ENCODE measurements around the gene TNS4. TPM values are rescaled to one million over a fixed set of nuclear protein-coding genes. Genes with fewer than 3 reads are reported as not detected.

TNS4 gene
- polyA plus RNA-seq, 1 donor from 2014 or later: not detected

GRCh38 chr17:40445751-40446468 is 55.5 kb downstream of the TNS4 start:
- peaks cover 6% of the 10 kb centered on the region for H3K27me3 Mint-ChIP-seq
- no peaks in the 10 kb centered on the region for H3K36me3 Mint-ChIP-seq
- H3K27ac Mint-ChIP-seq: no peak overlapping the region
- H3K4me3 Mint-ChIP-seq: peak overlapping the region in 1 of 4 donors; percentile 71
- peaks cover 6 to 15% (median 13%) of the 10 kb centered on the region in 3 donors for H3K4me1 Mint-ChIP-seq
- no peaks in the 10 kb centered on the region for H3K9me3 Mint-ChIP-seq

GRCh38 chr17:40443988-40444899 is 57.2 kb downstream of the TNS4 start:
- H3K4me1 Mint-ChIP-seq: peaks cover 6 to 15% (median 13%) of the 10 kb centered on the region in 3 donors
- H3K27ac Mint-ChIP-seq: peak overlapping the region; percentile 53 to 88 (median 88)

GRCh38 chr17:40443196-40443987 is 58.0 kb downstream of the TNS4 start, which contains the start of gene IGFBP4:
TSS of gene IGFBP4 (plus strand) at chr17:40443450. CDS start at chr17:40443736, 286 bp downstream.
- peaks cover 6% of the 10 kb centered on the region for H3K27me3 Mint-ChIP-seq
- no peaks in the 10 kb centered on the region for H3K9me3 Mint-ChIP-seq
- peaks cover 6 to 15% (median 13%) of the 10 kb centered on the region in 3 donors for H3K4me1 Mint-ChIP-seq
- no peaks in the 10 kb centered on the region for H3K36me3 Mint-ChIP-seq
- H3K4me3 Mint-ChIP-seq: peak within 1 kb of the TSS; percentile 70 to 85 (median 77)
- H3K27ac Mint-ChIP-seq: peak within 1 kb of the TSS in 2 of 3 donors; percentile 53 to 88

More at GRCh38 chr17:40443988-40444899, 57.2 kb downstream of the TNS4 start:
- no peaks in the 10 kb centered on the region for H3K9me3 Mint-ChIP-seq
- no peaks in the 10 kb centered on the region for H3K36me3 Mint-ChIP-seq
- peak overlapping the region; percentile 69 to 85 (median 77) for H3K4me3 Mint-ChIP-seq
- H3K27me3 Mint-ChIP-seq: peaks cover 6% of the 10 kb centered on the region

- Mint-ChIP-seq H3K27ac (no peak overlapping the region), H3K36me3 (no peaks in the 10 kb centered on the region), H3K4me3 (peak overlapping the region; percentile 54 to 78 (median 66)), H3K27me3 (peaks cover 3% of the 10 kb centered on the region), H3K9me3 (no peaks in the 10 kb centered on the region), H3K4me1 (peaks cover 6 to 15% (median 13%) of the 10 kb centered on the region in 3 donors)
Observed at GRCh38 chr17:40442392-40443195, 58.8 kb downstream of the TNS4 start.

GRCh38 chr17:40440166-40440565 is 61.3 kb downstream of the TNS4 start:
- peaks cover 5 to 12% (median 9%) of the 10 kb centered on the region in 3 donors for H3K4me1 Mint-ChIP-seq
- H3K4me3 Mint-ChIP-seq: peak overlapping the region in 1 of 4 donors; percentile 43
- H3K36me3 Mint-ChIP-seq: no peaks in the 10 kb centered on the region
- H3K27me3 Mint-ChIP-seq: peaks cover 2% of the 10 kb centered on the region
- H3K9me3 Mint-ChIP-seq: no peaks in the 10 kb centered on the region
- H3K27ac Mint-ChIP-seq: peak overlapping the region in 1 of 3 donors; percentile 64

GRCh38 chr17:40437095-40437732 is 64.2 kb downstream of the TNS4 start:
- Mint-ChIP-seq H3K9me3 (no peaks in the 10 kb centered on the region), H3K4me1 (peaks cover 0 to 2% (median 0%) of the 10 kb centered on the region in 3 donors), H3K4me3 (no peak overlapping the region), H3K36me3 (no peaks in the 10 kb centered on the region), H3K27ac (no peak overlapping the region), H3K27me3 (no peaks in the 10 kb centered on the region)

- Mint-ChIP-seq H3K4me1 (peaks cover 0 to 2% (median 0%) of the 10 kb centered on the region in 3 donors), H3K4me3 (no peak overlapping the region), H3K36me3 (no peaks in the 10 kb centered on the region), H3K9me3 (no peaks in the 10 kb centered on the region), H3K27ac (no peak overlapping the region), H3K27me3 (no peaks in the 10 kb centered on the region)
Observed at GRCh38 chr17:40436636-40437035, 64.8 kb downstream of the TNS4 start.

GRCh38 chr17:40433551-40434415 is 67.6 kb downstream of the TNS4 start:
- no peak overlapping the region for H3K27ac Mint-ChIP-seq
- H3K27me3 Mint-ChIP-seq: peaks cover 2% of the 10 kb centered on the region
- H3K36me3 Mint-ChIP-seq: no peaks in the 10 kb centered on the region
- H3K9me3 Mint-ChIP-seq: no peaks in the 10 kb centered on the region
- H3K4me3 Mint-ChIP-seq: no peak overlapping the region
- no peaks in the 10 kb centered on the region for H3K4me1 Mint-ChIP-seq

- Mint-ChIP-seq H3K9me3 (no peaks in the 10 kb centered on the region), H3K27me3 (peaks cover 3% of the 10 kb centered on the region), H3K36me3 (no peaks in the 10 kb centered on the region), H3K4me1 (peaks cover 0 to 1% (median 0%) of the 10 kb centered on the region in 3 donors), H3K27ac (no peak overlapping the region), H3K4me3 (no peak overlapping the region)
Observed at GRCh38 chr17:40432864-40433528, 68.4 kb downstream of the TNS4 start.

GRCh38 chr17:40431231-40431602 is 70.2 kb downstream of the TNS4 start:
- H3K36me3 Mint-ChIP-seq: no peaks in the 10 kb centered on the region
- H3K27ac Mint-ChIP-seq: no peak overlapping the region
- H3K9me3 Mint-ChIP-seq: no peaks in the 10 kb centered on the region
- peaks cover 0 to 2% (median 0%) of the 10 kb centered on the region in 3 donors for H3K4me1 Mint-ChIP-seq
- H3K4me3 Mint-ChIP-seq: no peak overlapping the region
- H3K27me3 Mint-ChIP-seq: peaks cover 4% of the 10 kb centered on the region

- Mint-ChIP-seq H3K9me3 (no peaks in the 10 kb centered on the region), H3K4me3 (no peak overlapping the region), H3K27ac (no peak overlapping the region), H3K4me1 (peaks cover 0 to 2% (median 0%) of the 10 kb centered on the region in 3 donors), H3K36me3 (no peaks in the 10 kb centered on the region), H3K27me3 (peaks cover 4% of the 10 kb centered on the region)
Observed at GRCh38 chr17:40430272-40431230, 70.9 kb downstream of the TNS4 start.
